Chondrocyte (in vitro differentiated cells): Measurements from ENCODE around the gene IMMP2L. TPM values are rescaled to one million over a fixed set of nuclear protein-coding genes. Genes with fewer than 3 reads are reported as not detected.

ENCODE experiments used
- DNase-seq: peaks from one replicate; pipeline ENCODE4 v3.0.0; 2021; ENCODE audit warnings: mixed read lengths, low spot score
- H3K27ac Mint-ChIP-seq: one replicate; pipeline ENCODE4 v1.8.0; 2021; ENCODE audit warnings: mild to moderate bottlenecking, moderate library complexity, mixed read lengths; ENCODE audit not compliant: unreplicated experiment
- H3K27me3 Mint-ChIP-seq: 2 replicates; pipeline ENCODE4 v1.8.0; 2021; ENCODE audit warnings: low read depth, mixed read lengths
- H3K36me3 Mint-ChIP-seq: 2 replicates; pipeline ENCODE4 v1.8.0; 2021; ENCODE audit warnings: low read depth, mixed read lengths
- H3K4me1 Mint-ChIP-seq: 2 replicates; pipeline ENCODE4 v1.8.0; 2021; ENCODE audit warnings: low read depth, mild to moderate bottlenecking, mixed read lengths
- H3K4me3 Mint-ChIP-seq: one replicate; pipeline ENCODE4 v1.8.0; 2021; ENCODE audit warnings: mild to moderate bottlenecking, moderate library complexity, mixed read lengths; ENCODE audit not compliant: unreplicated experiment
- H3K9me3 Mint-ChIP-seq: 2 replicates; pipeline ENCODE4 v1.8.0; 2021; ENCODE audit warnings: low read depth, mixed read lengths
- total RNA-seq: library from RNA; stranded (reverse); gene quantifications from 3 replicates; pipeline ENCODE4 v1.2.1, GENCODE V29; 2021
- TF ChIP-seq, protein P1 (sequence below): fragments of 200-600 bp; sonication (generic); IDR thresholded peaks from 2 replicates; pipeline ENCODE4 v1.5.0; 2021; ENCODE audit warnings: antibody characterized with exemption, mild to moderate bottlenecking, moderate library complexity

IMMP2L gene
- total RNA-seq, 1 donor from 2014 or later, result 6.1 TPM

GRCh38 chr7:110975486-110975885 lies 586.8 kb downstream of the IMMP2L start:
- Mint-ChIP-seq H3K27me3 (no peaks in the 10 kb centered on the region), H3K9me3 (no peaks in the 10 kb centered on the region), H3K4me1 (no peaks in the 10 kb centered on the region), H3K27ac (no peak overlapping the region), H3K4me3 (no peak overlapping the region), H3K36me3 (no peaks in the 10 kb centered on the region)
- TF ChIP-seq, protein P1, sequence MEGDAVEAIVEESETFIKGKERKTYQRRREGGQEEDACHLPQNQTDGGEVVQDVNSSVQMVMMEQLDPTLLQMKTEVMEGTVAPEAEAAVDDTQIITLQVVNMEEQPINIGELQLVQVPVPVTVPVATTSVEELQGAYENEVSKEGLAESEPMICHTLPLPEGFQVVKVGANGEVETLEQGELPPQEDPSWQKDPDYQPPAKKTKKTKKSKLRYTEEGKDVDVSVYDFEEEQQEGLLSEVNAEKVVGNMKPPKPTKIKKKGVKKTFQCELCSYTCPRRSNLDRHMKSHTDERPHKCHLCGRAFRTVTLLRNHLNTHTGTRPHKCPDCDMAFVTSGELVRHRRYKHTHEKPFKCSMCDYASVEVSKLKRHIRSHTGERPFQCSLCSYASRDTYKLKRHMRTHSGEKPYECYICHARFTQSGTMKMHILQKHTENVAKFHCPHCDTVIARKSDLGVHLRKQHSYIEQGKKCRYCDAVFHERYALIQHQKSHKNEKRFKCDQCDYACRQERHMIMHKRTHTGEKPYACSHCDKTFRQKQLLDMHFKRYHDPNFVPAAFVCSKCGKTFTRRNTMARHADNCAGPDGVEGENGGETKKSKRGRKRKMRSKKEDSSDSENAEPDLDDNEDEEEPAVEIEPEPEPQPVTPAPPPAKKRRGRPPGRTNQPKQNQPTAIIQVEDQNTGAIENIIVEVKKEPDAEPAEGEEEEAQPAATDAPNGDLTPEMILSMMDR, result no peak
- DNase-seq, result no peak

DNA sequence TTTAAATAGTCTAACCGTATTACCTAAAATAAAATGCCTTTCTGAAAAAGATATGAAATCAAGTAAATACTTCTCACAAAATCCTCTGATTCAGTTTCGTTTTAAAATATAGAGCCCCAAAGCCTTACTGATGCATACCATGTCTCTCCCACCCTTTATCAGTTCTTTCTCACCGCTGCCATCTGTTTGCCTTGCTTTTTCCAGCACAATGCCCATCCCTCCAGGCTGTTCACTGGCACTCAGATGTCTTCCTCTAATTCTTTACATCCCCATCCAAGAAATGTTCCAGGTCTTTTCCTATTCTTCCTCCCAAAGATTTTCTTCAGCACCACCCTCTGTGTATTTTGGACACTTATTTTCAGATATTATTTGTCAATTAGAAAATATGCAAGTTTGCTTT lies 587.9 kb downstream of the IMMP2L start:
- H3K27ac Mint-ChIP-seq, result no peak overlapping the region

GRCh38 chr7:110973196-110973990 lies 588.9 kb downstream of the IMMP2L start:
- Mint-ChIP-seq H3K4me3 (no peak overlapping the region), H3K27ac (no peak overlapping the region), H3K27me3 (no peaks in the 10 kb centered on the region), H3K9me3 (no peaks in the 10 kb centered on the region), H3K4me1 (no peaks in the 10 kb centered on the region), H3K36me3 (no peaks in the 10 kb centered on the region)
- no peak for DNase-seq
- TF ChIP-seq, protein P1, result no peak

More for the DNA sequence above, 587.9 kb downstream of the IMMP2L start:
- Mint-ChIP-seq H3K27me3 (no peaks in the 10 kb centered on the region), H3K9me3 (no peaks in the 10 kb centered on the region), H3K4me3 (no peak overlapping the region), H3K36me3 (no peaks in the 10 kb centered on the region), H3K4me1 (no peaks in the 10 kb centered on the region)
- DNase-seq, result no peak
- TF ChIP-seq, protein P1, result no peak

DNA sequence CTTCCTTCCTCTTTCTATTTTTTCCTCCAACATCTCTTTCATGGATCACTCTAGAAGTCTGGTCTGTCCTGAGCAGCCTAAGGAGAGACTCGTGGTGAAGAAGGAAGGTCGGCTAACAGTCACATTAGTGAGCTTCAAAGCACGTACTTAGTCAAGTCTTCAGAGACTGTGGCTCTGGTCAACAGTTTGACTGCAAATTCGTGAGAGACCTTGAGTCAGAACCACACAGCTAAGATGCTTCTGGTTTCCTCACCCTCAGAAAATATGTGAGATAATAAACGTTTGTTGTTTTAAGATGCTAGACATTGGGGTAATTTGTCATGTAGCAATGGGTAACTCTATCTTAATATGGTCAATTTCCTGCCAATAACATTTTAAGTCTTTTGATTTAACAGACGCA lies 597.5 kb downstream of the IMMP2L start:
- H3K27ac Mint-ChIP-seq, result no peak overlapping the region

DNA sequence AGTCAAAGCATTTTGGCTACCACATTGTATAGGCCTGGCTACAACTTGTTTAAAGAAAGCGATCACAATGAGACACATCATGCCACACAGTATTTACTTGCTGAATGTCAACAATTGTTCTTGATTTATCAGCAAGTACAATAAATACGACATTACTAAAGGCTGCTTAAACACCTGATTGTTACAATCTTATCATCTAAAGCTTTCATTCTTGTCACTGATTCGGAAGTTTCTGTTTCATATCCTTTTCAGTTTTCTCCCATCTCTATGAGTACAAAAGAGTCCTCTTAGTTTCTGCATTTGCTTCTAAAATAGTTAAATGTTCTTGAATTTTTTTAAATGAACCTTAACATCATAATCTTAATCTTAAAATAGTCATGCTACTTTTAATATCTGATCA lies 599.5 kb downstream of the IMMP2L start:
- no peaks in the 10 kb centered on the region for H3K27me3 Mint-ChIP-seq
- no peaks in the 10 kb centered on the region for H3K9me3 Mint-ChIP-seq
- H3K36me3 Mint-ChIP-seq, result no peaks in the 10 kb centered on the region
- H3K4me1 Mint-ChIP-seq, result peaks cover 15% of the 10 kb centered on the region
- no peak for DNase-seq
- TF ChIP-seq, protein P1, result no peak
- no peak overlapping the region for H3K27ac Mint-ChIP-seq
- H3K4me3 Mint-ChIP-seq, result no peak overlapping the region

More for the DNA sequence above, 597.5 kb downstream of the IMMP2L start:
- Mint-ChIP-seq H3K36me3 (no peaks in the 10 kb centered on the region), H3K27me3 (no peaks in the 10 kb centered on the region), H3K4me3 (no peak overlapping the region), H3K4me1 (peaks cover 15% of the 10 kb centered on the region), H3K9me3 (no peaks in the 10 kb centered on the region)
- TF ChIP-seq, protein P1, result no peak
- DNase-seq, result no peak
